ENCODE results near the gene FRMD4A.

DNA sequence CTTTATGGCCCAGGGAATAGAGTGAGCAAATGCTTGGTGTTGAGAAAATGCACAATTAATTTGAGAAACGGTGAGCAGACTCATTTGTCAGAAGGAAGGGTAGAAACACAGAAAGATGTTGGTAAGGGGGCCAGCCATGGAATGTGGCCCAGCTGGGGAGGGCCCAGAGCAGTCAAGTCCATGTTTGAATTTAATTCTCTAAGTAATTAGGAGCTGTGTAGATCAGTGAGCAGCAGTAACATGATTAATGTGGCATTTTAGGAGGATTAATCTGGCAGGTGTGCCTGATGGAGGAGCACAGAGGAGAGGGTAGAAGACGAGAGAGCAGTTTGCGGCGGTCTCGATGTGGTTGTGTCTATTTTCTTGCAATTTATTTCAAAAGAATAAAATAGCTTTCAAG lies 218.7 kb downstream of the FRMD4A start:
- TF ChIP-seq, protein P1, sequence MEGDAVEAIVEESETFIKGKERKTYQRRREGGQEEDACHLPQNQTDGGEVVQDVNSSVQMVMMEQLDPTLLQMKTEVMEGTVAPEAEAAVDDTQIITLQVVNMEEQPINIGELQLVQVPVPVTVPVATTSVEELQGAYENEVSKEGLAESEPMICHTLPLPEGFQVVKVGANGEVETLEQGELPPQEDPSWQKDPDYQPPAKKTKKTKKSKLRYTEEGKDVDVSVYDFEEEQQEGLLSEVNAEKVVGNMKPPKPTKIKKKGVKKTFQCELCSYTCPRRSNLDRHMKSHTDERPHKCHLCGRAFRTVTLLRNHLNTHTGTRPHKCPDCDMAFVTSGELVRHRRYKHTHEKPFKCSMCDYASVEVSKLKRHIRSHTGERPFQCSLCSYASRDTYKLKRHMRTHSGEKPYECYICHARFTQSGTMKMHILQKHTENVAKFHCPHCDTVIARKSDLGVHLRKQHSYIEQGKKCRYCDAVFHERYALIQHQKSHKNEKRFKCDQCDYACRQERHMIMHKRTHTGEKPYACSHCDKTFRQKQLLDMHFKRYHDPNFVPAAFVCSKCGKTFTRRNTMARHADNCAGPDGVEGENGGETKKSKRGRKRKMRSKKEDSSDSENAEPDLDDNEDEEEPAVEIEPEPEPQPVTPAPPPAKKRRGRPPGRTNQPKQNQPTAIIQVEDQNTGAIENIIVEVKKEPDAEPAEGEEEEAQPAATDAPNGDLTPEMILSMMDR (conservative IDR thresholded peaks at IDR 0.05; ENCODE audit: low read depth, low read length) = no peak
- TF ChIP-seq EZH2 (IDR thresholded peaks at IDR 0.05; ENCODE audit: low read length, unreplicated experiment) = no peak
- no peak for TF ChIP-seq EZH2phosphoT487 (IDR thresholded peaks at IDR 0.05; ENCODE audit: borderline replicate concordance, low read length)
